ENCODE results near the gene FRMD4A. TPM values are rescaled to one million over a fixed set of nuclear protein-coding genes. Genes with fewer than 3 reads are reported as not detected.

FRMD4A gene
- total RNA-seq, 1 experiment from 2014 or later = 19.6 TPM

DNA sequence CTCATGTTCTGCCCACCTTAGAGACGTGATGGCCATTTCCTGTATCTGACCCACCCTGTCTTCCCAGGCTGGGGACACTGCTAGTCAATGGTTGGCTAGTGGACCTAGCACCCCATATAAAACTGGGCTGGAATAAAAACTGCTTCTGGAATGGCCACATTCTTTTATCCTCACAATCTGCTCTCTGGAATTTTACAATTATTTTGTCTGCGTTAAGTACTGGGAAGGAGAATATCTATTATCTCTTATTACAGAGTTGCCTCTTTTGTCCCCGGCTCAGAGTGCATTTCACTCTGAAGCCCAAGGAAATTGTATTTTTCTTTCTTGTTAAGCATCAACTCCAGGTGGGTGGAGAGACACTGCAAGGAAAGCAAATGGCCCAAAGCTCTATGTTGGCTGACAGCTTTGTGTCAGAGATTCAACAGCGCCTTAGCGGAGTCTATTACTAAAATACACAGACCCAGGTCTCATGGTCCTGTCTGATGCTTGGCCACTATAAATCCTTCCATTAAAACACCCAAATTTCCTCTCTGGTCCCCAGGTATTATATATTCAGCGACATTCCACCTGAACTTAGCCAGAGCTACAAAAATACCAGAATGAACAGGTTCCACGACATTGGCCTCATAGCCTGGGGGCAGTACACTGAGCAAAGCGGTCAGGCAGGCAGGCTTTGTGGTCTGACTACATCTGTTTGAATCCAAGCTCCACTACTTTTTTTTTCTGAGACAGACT is 622.3 kb downstream of the FRMD4A start:
- Histone ChIP-seq H2BK20ac (ENCODE audit: low read depth, low read length, poor library complexity, severe bottlenecking) (no peak overlapping the region), H3K4ac (ENCODE audit: low read depth, low read length) (no peak overlapping the region), H3K9me3 (ENCODE audit: control insufficient read depth, low read depth, low read length) (no peaks in the 10 kb centered on the region), H2AFZ (ENCODE audit: low read length) (no peak overlapping the region), H3K14ac (ENCODE audit: insufficient read depth, low read length) (no peak overlapping the region), H3K79me2 (ENCODE audit: insufficient read depth, low read length) (no peaks in the 10 kb centered on the region), H4K5ac (ENCODE audit: insufficient read length, low read depth, low read length) (no peak overlapping the region), H4K20me1 (ENCODE audit: control insufficient read depth, insufficient read depth, insufficient read length) (no peaks in the 10 kb centered on the region), H3K27me3 (ENCODE audit: insufficient read depth, low read length) (no peaks in the 10 kb centered on the region), H3K56ac (ENCODE audit: insufficient read length, low read depth, low read length) (no peak overlapping the region), H3K9ac (ENCODE audit: extremely low read depth, insufficient read length, low read length) (no peak overlapping the region), H2BK12ac (ENCODE audit: insufficient read length, low read depth, low read length) (no peak overlapping the region), H3K4me2 (ENCODE audit: insufficient read depth, insufficient read length, low read length) (peak overlapping the region; percentile 60), H2BK120ac (ENCODE audit: low read depth, low read length, poor library complexity, severe bottlenecking) (no peak overlapping the region), H3K18ac (ENCODE audit: insufficient read length, low read depth, low read length) (no peak overlapping the region), H3T11ph (ENCODE audit: low read length) (no peak overlapping the region), H3K23me2 (ENCODE audit: insufficient read length, low read depth, low read length, poor library complexity, severe bottlenecking) (peaks cover 12% of the 10 kb centered on the region), H2AK5ac (ENCODE audit: insufficient read length, low read length) (no peak overlapping the region), H2BK15ac (ENCODE audit: low read depth, low read length) (no peak overlapping the region), H2BK5ac (ENCODE audit: insufficient read length, low read length) (no peak overlapping the region), H4K91ac (ENCODE audit: insufficient read length, low read depth, low read length) (no peak overlapping the region), H4K8ac (replicated peaks; ENCODE audit: insufficient read length, low read depth, low read length) (no peak overlapping the region), H3K23ac (ENCODE audit: insufficient read length, low read depth, low read length) (no peak overlapping the region), H3K4me1 (ENCODE audit: insufficient read depth, low read length) (peaks cover 2% of the 10 kb centered on the region; the same call in 1 of the 2 replicates), H3K79me1 (ENCODE audit: insufficient read depth, low read depth, low read length, poor library complexity, severe bottlenecking) (no peaks in the 10 kb centered on the region), H3K27ac (ENCODE audit: insufficient read length, low read depth, low read length) (no peak overlapping the region)
- peaks cover 3 to 8% (median 3%) of the 10 kb centered on the region in 3 experiments; a peak in 5 of 7 replicates for H3K36me3 Mint-ChIP-seq (ENCODE audit: insufficient read depth in 1 of 3, low read depth in 3 of 3)
- DNase-seq = no peak
- H3K27ac Mint-ChIP-seq = peak overlapping the region; percentile 45 to 94 (median 72); a peak in 5 of 7 replicates
- no CpG with 5 or more reads among the region's 8 CpGs for WGBS (ENCODE audit: extremely low coverage, insufficient read length, low lambda C conversion rate)
- no peaks in the 10 kb centered on the region for H3K9me3 Mint-ChIP-seq
- H3K4me1 Mint-ChIP-seq = peaks cover 76 to 78% of the 10 kb centered on the region in 2 experiments
- no peak for TF ChIP-seq CTCF (conservative IDR thresholded peaks at IDR 0.05)
- H3K4me3 Mint-ChIP-seq = peak overlapping the region; percentile 67 to 90
- no peaks in the 10 kb centered on the region for H3K27me3 Mint-ChIP-seq (ENCODE audit: low read depth)

Measured in H9 (cell line).